ENCODE measurements around the gene TGFBR2.
A peak's percentile ranks its signal among the peaks of the same experiment; 100 is the strongest.

TGFBR2 gene

GRCh38 chr3:30597769-30598134 is 8.6 kb upstream of the TGFBR2 start:
- TF ChIP-seq RAD21 (IDR thresholded peaks at IDR 0.05; ENCODE audit: low read depth): no peak
- TF ChIP-seq YY1 (IDR thresholded peaks at IDR 0.05; ENCODE audit: low read depth): no peak
- no peak for TF ChIP-seq EP300 (IDR thresholded peaks at IDR 0.05; ENCODE audit: borderline replicate concordance)
- TF ChIP-seq EGR1 (IDR thresholded peaks at IDR 0.05): no peak
- no peak for TF ChIP-seq TEAD4 (IDR thresholded peaks at IDR 0.05)
- no peak for TF ChIP-seq REST (IDR thresholded peaks at IDR 0.05; ENCODE audit: low read depth)
- no peak for TF ChIP-seq FOXM1 (IDR thresholded peaks at IDR 0.05; ENCODE audit: borderline replicate concordance, low read depth)
- no peak for TF ChIP-seq ZBTB7A (IDR thresholded peaks at IDR 0.05; ENCODE audit: low read depth)
- no peak for TF ChIP-seq CREB1 (IDR thresholded peaks at IDR 0.05; ENCODE audit: low read depth)
- no peak for TF ChIP-seq NFIC (IDR thresholded peaks at IDR 0.05)
- no peak for TF ChIP-seq CEBPB (IDR thresholded peaks at IDR 0.05)
- TF ChIP-seq USF1 (IDR thresholded peaks at IDR 0.05): no peak
- no peak for TF ChIP-seq MAX (IDR thresholded peaks at IDR 0.05)
- TF ChIP-seq TAF1 (IDR thresholded peaks at IDR 0.05; ENCODE audit: low read depth): no peak
- TF ChIP-seq TCF12 (IDR thresholded peaks at IDR 0.05; ENCODE audit: low read depth): no peak

- TF ChIP-seq USF1 (IDR thresholded peaks at IDR 0.05) (no peak), RAD21 (IDR thresholded peaks at IDR 0.05; ENCODE audit: low read depth) (no peak), FOXM1 (IDR thresholded peaks at IDR 0.05; ENCODE audit: borderline replicate concordance, low read depth) (no peak), CREB1 (IDR thresholded peaks at IDR 0.05; ENCODE audit: low read depth) (no peak), REST (IDR thresholded peaks at IDR 0.05; ENCODE audit: low read depth) (no peak), TCF12 (IDR thresholded peaks at IDR 0.05; ENCODE audit: low read depth) (no peak), ZBTB7A (IDR thresholded peaks at IDR 0.05; ENCODE audit: low read depth) (no peak), CEBPB (IDR thresholded peaks at IDR 0.05) (no peak), YY1 (IDR thresholded peaks at IDR 0.05; ENCODE audit: low read depth) (no peak), EP300 (IDR thresholded peaks at IDR 0.05; ENCODE audit: borderline replicate concordance) (no peak), NFIC (IDR thresholded peaks at IDR 0.05) (no peak), TEAD4 (IDR thresholded peaks at IDR 0.05) (no peak), TAF1 (IDR thresholded peaks at IDR 0.05; ENCODE audit: low read depth) (no peak), EGR1 (IDR thresholded peaks at IDR 0.05) (no peak), MAX (IDR thresholded peaks at IDR 0.05) (no peak)
Observed at GRCh38 chr3:30598668-30599545, 7.5 kb upstream of the TGFBR2 start.

- TF ChIP-seq FOXM1 (IDR thresholded peaks at IDR 0.05; ENCODE audit: borderline replicate concordance, low read depth) (no peak), CEBPB (IDR thresholded peaks at IDR 0.05) (no peak), YY1 (IDR thresholded peaks at IDR 0.05; ENCODE audit: low read depth) (peak; percentile 23; the same call in 1 of the 2 replicates), MAX (IDR thresholded peaks at IDR 0.05) (no peak), TAF1 (IDR thresholded peaks at IDR 0.05; ENCODE audit: low read depth) (no peak), REST (IDR thresholded peaks at IDR 0.05; ENCODE audit: low read depth) (no peak), EGR1 (IDR thresholded peaks at IDR 0.05) (no peak), ZBTB7A (IDR thresholded peaks at IDR 0.05; ENCODE audit: low read depth) (no peak), EP300 (IDR thresholded peaks at IDR 0.05; ENCODE audit: borderline replicate concordance) (no peak; the same call in 1 of the 2 replicates), TCF12 (IDR thresholded peaks at IDR 0.05; ENCODE audit: low read depth) (peak; percentile 71; the same call in 1 of the 2 replicates), NFIC (IDR thresholded peaks at IDR 0.05) (peak; percentile 47), CREB1 (IDR thresholded peaks at IDR 0.05; ENCODE audit: low read depth) (no peak), RAD21 (IDR thresholded peaks at IDR 0.05; ENCODE audit: low read depth) (no peak), USF1 (IDR thresholded peaks at IDR 0.05) (no peak), TEAD4 (IDR thresholded peaks at IDR 0.05) (peak; percentile 42)
Observed at GRCh38 chr3:30600572-30600971, 5.8 kb upstream of the TGFBR2 start.
